ENCODE measurements around the gene TNFSF10. TPM values are rescaled to one million over a fixed set of nuclear protein-coding genes. Genes with fewer than 3 reads are reported as not detected.

TNFSF10 gene
- total and polyA plus RNA-seq, 10 of the 15 experiments (the other 5 are each of a cell fraction or from before 2014, with no cell fraction given): 2.1 to 12.3 (median 4.4) TPM

DNA sequence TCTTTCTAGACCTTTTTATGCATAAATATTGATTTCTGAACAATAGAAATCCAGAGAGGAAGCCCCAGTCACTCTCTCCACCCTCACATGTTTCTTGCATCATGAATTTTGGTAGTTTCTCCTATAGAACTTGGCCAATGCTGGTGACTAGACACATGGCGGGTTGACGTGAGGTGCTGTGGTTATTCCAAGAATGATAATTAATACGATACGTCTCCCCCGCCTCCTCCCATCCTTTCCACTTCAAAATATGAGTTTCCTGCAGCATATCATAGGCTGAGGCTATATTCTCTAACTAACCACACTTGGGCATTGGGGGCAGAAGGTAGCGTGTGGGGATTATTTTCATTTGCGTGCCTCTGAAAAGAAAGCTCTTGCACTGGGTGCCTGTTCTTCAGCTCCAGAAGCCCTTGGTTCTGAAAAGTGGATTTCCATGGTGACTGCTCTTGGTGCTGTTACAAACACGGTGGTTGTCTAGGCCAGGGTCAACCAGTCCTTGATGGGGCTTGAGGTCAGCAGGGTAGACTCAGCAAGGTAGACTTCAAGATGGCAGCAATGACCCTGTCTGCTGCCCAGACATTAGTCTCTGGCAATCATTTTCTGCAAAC is 5.3 kb downstream of the TNFSF10 start:
- no peaks in the 10 kb centered on the region for H4K20me1 ChIP-seq (ENCODE audit: control insufficient read depth, insufficient read depth)
- H3K27me3 ChIP-seq (replicated peaks in 1 of 2; ENCODE audit: control insufficient read depth in 2 of 2, insufficient read depth in 2 of 2, low read length in 1 of 2): no peaks in the 10 kb centered on the region
- POLR2A ChIA-PET: interaction anchor here (1.5 kb wide), 1 partner anchor 77 kb away, joined by 3 read pairs; no protein-coding TSS in a partner anchor
- no TSS peak for BruUV-seq (replicated peaks)
- H2AFZ ChIP-seq (ENCODE audit: control insufficient read depth, low read depth, low read length): no peak overlapping the region
- RAD21 ChIA-PET (ENCODE audit: unreplicated experiment): interaction anchor here (3.5 kb wide), 1 partner anchor 78 kb away, joined by 18 read pairs; no protein-coding TSS in a partner anchor
- intact Hi-C loops (cut with micrococcal nuclease; ENCODE audit: unreplicated experiment) (no loop called here), in situ Hi-C loops (cut with MboI) (no loop called here)
- no peak for TF ChIP-seq RFX5 (IDR thresholded peaks at IDR 0.05; ENCODE audit: low read depth, low read length)
- TF ChIP-seq, protein P1, sequence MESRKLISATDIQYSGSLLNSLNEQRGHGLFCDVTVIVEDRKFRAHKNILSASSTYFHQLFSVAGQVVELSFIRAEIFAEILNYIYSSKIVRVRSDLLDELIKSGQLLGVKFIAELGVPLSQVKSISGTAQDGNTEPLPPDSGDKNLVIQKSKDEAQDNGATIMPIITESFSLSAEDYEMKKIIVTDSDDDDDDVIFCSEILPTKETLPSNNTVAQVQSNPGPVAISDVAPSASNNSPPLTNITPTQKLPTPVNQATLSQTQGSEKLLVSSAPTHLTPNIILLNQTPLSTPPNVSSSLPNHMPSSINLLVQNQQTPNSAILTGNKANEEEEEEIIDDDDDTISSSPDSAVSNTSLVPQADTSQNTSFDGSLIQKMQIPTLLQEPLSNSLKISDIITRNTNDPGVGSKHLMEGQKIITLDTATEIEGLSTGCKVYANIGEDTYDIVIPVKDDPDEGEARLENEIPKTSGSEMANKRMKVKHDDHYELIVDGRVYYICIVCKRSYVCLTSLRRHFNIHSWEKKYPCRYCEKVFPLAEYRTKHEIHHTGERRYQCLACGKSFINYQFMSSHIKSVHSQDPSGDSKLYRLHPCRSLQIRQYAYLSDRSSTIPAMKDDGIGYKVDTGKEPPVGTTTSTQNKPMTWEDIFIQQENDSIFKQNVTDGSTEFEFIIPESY (IDR thresholded peaks at IDR 0.05): no peak
- TF ChIP-seq BMI1 (IDR thresholded peaks at IDR 0.05; ENCODE audit: borderline replicate concordance): no peak
- no peak for TF ChIP-seq TCF12 (IDR thresholded peaks at IDR 0.05; ENCODE audit: low read depth, low read length)
- TF ChIP-seq GABPA (IDR thresholded peaks at IDR 0.05; ENCODE audit: low read depth): no peak
- no peak for TF ChIP-seq FOXK2 (IDR thresholded peaks at IDR 0.05)
- TF ChIP-seq ZNF274 (IDR thresholded peaks at IDR 0.05; ENCODE audit: insufficient read depth, insufficient read length): no peak
- no peak for TF ChIP-seq NFYB (IDR thresholded peaks at IDR 0.05; ENCODE audit: insufficient read depth, low read depth, low read length)
- no peak for TF ChIP-seq EZH2 (IDR thresholded peaks at IDR 0.05; ENCODE audit: borderline replicate concordance, control insufficient read depth, low read depth, low read length)
- TF ChIP-seq RB1 (IDR thresholded peaks at IDR 0.05; ENCODE audit: borderline replicate concordance): no peak
- no peak for TF ChIP-seq SREBF1 (IDR thresholded peaks at IDR 0.05; ENCODE audit: low read length)
- no peak for TF ChIP-seq LARP7 (IDR thresholded peaks at IDR 0.05)
- no peak for TF ChIP-seq DPF2 (IDR thresholded peaks at IDR 0.05)
- no peak for TF ChIP-seq WRNIP1 (IDR thresholded peaks at IDR 0.05; ENCODE audit: borderline replicate concordance, low read depth, low read length)
- TF ChIP-seq PML (IDR thresholded peaks at IDR 0.05; ENCODE audit: low read length): no peak
- FAIRE-seq (no peak), DNase-seq (ENCODE audit: low read depth, low spot score) (no peak), ATAC-seq (no peak)
- 96% methylated on average over 8 of the region's 8 CpGs for WGBS (ENCODE audit: insufficient coverage, insufficient replicate concordance, low lambda C conversion rate, missing lambda C conversion rate)
- SMC1A ChIA-PET (ENCODE audit: uncharacterized antibody, unreplicated experiment): interaction anchor here (1.4 to 5.6 kb wide), 2 partner anchors 68 to 77 kb away, joined by 3 to 27 read pairs; no protein-coding TSS in a partner anchor
- H3K9ac ChIP-seq (ENCODE audit: control insufficient read depth, insufficient read depth, low read length): no peak overlapping the region
- H3K4me1 ChIP-seq (ENCODE audit: control insufficient read depth, insufficient read depth, low read length): peaks cover 14% of the 10 kb centered on the region; the same call in 1 of the 2 replicates
- peaks cover 16% of the 10 kb centered on the region for H3K79me2 ChIP-seq (ENCODE audit: control insufficient read depth, insufficient read depth, low read length)
- CTCF ChIA-PET: interaction anchor here (0.9 to 2.9 kb wide), 2 partner anchors 78 to 155 kb away, joined by 4 to 15 read pairs; no protein-coding TSS in a partner anchor
- H3K9me3 ChIP-seq (replicated peaks; ENCODE audit: control insufficient read depth, insufficient read depth, low read length): no peaks in the 10 kb centered on the region
- H3K36me3 ChIP-seq (ENCODE audit: control insufficient read depth in 2 of 2, insufficient read depth in 2 of 2, low read length in 1 of 2): no peaks in the 10 kb centered on the region; a peak in 1 of 4 replicates
- no peak overlapping the region for H3K27ac ChIP-seq (ENCODE audit: control insufficient read depth, insufficient read depth)
- H3K4me2 ChIP-seq (ENCODE audit: control insufficient read depth, insufficient read depth): no peak overlapping the region
- H3K4me3 ChIP-seq: no peak overlapping the region

Data from GM12878 (cell line).